Measurements from ENCODE around the gene ZNF568.

DNA sequence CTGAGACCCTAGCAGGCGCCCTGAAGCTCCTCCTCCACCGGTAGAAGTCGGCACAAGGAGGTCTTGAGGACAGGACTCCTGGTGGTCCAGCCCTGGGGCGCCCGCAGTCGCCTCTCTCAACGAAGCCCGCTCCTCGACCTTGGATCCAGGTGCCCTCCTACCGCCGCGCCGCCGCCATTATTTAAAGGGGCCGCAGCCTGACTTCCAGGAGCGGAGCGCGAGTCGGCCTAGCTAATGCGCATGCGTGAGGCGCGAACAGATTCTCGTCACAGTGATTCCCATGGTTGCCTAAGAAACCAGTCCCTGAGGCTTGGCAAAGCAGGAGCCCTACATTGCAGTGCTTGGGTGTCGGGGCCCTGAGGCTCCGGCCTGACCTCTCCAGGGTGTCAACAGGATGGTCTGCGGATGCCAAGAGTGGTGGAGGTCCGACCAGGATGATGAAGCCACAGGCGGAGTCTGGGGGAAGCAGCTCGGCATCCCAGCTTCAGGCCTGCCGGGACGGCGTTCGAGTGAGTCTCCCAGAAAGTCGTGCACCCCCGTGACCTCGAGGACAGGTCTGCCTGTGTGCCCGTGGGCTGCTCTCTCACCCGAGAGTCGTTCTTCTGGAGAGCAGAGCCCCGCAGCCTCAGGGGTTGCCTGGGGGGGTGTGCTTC is 96.1 kb downstream of the ZNF568 start:
- no peak for TF ChIP-seq POLR2AphosphoS5 (IDR thresholded peaks at IDR 0.05; ENCODE audit: insufficient read depth in 1 of 2, low read depth in 1 of 2)
- TF ChIP-seq CTCF (IDR thresholded peaks at IDR 0.05) = no peak
- TF ChIP-seq POLR2A (IDR thresholded peaks at IDR 0.05) = no peak
